Fibroblast of gingiva (primary cell): ENCODE measurements around the gene CDKL1.
"Not testable (repeated sequence)": the region's sequence is repeated elsewhere in the genome, so short reads cannot be mapped to it uniquely, and the experiment has no call there.

Source experiments
- DNase-seq: peaks from one replicate; pipeline ENCODE4 v3.0.0-alpha.2; 2011; ENCODE audit warnings: low read depth

The CDKL1 gene

GRCh38 chr14:50335389-50335788 lies 61.3 kb downstream of the CDKL1 start:
- DNase-seq: peak; percentile 53

GRCh38 chr14:50334211-50334610 lies 62.5 kb downstream of the CDKL1 start:
- DNase-seq: no peak

- DNase-seq: peak; percentile 76
Observed at GRCh38 chr14:50333014-50333509, 63.6 kb downstream of the CDKL1 start.

- DNase-seq: no peak
Observed at GRCh38 chr14:50331596-50331995, 65.1 kb downstream of the CDKL1 start.

- peak; percentile 85 for DNase-seq
Observed at GRCh38 chr14:50321009-50321660, 75.5 kb downstream of the CDKL1 start.

GRCh38 chr14:50320283-50320682 lies 76.4 kb downstream of the CDKL1 start:
- peak; percentile 56 for DNase-seq

- no peak for DNase-seq
Observed at GRCh38 chr14:50319721-50320120, 77.0 kb downstream of the CDKL1 start.

GRCh38 chr14:50319293-50319692 lies 77.4 kb downstream of the CDKL1 start:
- peak; percentile 46 for DNase-seq

- DNase-seq: peak; percentile 48
Observed at GRCh38 chr14:50318031-50318626, 78.6 kb downstream of the CDKL1 start.

GRCh38 chr14:50314098-50314497 lies 82.6 kb downstream of the CDKL1 start:
- DNase-seq: not testable (repeated sequence)

GRCh38 chr14:50312734-50313054 lies 84.0 kb downstream of the CDKL1 start:
- DNase-seq: no peak

- peak; percentile 87 for DNase-seq
Observed at GRCh38 chr14:50311972-50312733, 84.5 kb downstream of the CDKL1 start, which contains the start of the genes DMAC2L and L2HGDH. Gene DMAC2L, plus strand, starts transcription at chr14:50312324. Its CDS starts 9,164 bp downstream, at chr14:50321488. Gene L2HGDH, minus strand, starts transcription at chr14:50312229. Its CDS starts 79 bp downstream, at chr14:50312150.

- DNase-seq: peak; percentile 1
Observed at GRCh38 chr14:50311337-50311971, 85.2 kb downstream of the CDKL1 start.

GRCh38 chr14:50310445-50310844 lies 86.2 kb downstream of the CDKL1 start:
- DNase-seq: no peak

- DNase-seq: no peak
Observed at GRCh38 chr14:50308363-50308915, 88.2 kb downstream of the CDKL1 start.

GRCh38 chr14:50303744-50304471 lies 92.8 kb downstream of the CDKL1 start:
- peak; percentile 93 for DNase-seq

GRCh38 chr14:50301914-50302313 lies 94.8 kb downstream of the CDKL1 start:
- no peak for DNase-seq

- DNase-seq: no peak
Observed at GRCh38 chr14:50299585-50299984, 97.1 kb downstream of the CDKL1 start.

GRCh38 chr14:50290306-50290705 lies 106.4 kb downstream of the CDKL1 start:
- DNase-seq: no peak

GRCh38 chr14:50288146-50288545 lies 108.5 kb downstream of the CDKL1 start:
- DNase-seq: no peak

GRCh38 chr14:50285861-50286260 lies 110.8 kb downstream of the CDKL1 start:
- no peak for DNase-seq
